IMR-90 (cell line): ENCODE measurements around the gene RPAP2.

Experiments
- RFX5 ChIP-seq: IDR thresholded peaks from 2 replicates; pipeline ENCODE4 v1.8.0; 2012; ENCODE audit warnings: low read depth, mild to moderate bottlenecking, low read length, moderate library complexity
- TF ChIP-seq, protein P1 (sequence below): conservative IDR thresholded peaks from 2 replicates; pipeline ENCODE4 v1.5.1; 2012; ENCODE audit warnings: mild to moderate bottlenecking, low read depth, low read length, improper control_type of control experiment

DNA sequence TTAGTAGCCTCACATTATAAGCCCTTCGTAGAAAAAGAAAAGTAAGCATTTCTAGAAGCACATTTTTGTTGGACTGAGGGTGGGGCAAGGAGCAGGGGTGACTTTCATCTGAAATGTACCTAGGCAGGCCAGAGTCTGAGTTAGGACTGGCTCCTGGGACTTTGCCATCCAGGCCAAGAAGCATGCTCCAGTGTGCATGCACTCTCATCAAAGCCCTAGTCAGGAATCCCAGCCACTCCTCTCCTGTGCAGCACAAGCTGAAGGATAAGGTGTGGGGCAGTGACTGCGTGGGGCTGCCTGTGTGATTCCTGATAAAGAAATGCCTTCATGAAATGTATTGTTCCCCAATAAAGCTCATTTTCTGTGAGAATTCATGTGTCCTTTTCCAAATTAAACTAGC lies 99.7 kb downstream of the RPAP2 start:
- TF ChIP-seq, protein P1, sequence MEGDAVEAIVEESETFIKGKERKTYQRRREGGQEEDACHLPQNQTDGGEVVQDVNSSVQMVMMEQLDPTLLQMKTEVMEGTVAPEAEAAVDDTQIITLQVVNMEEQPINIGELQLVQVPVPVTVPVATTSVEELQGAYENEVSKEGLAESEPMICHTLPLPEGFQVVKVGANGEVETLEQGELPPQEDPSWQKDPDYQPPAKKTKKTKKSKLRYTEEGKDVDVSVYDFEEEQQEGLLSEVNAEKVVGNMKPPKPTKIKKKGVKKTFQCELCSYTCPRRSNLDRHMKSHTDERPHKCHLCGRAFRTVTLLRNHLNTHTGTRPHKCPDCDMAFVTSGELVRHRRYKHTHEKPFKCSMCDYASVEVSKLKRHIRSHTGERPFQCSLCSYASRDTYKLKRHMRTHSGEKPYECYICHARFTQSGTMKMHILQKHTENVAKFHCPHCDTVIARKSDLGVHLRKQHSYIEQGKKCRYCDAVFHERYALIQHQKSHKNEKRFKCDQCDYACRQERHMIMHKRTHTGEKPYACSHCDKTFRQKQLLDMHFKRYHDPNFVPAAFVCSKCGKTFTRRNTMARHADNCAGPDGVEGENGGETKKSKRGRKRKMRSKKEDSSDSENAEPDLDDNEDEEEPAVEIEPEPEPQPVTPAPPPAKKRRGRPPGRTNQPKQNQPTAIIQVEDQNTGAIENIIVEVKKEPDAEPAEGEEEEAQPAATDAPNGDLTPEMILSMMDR = no peak
- no peak for TF ChIP-seq RFX5
